Measurements from ENCODE around the gene ZNF816.

The ZNF816 gene

GRCh38 chr19:52963247-52963618, 552 bp upstream of the ZNF816 start:
- TF ChIP-seq CTCF (IDR thresholded peaks at IDR 0.05; ENCODE audit: borderline replicate concordance, insufficient read depth, low read depth, low read length): no peak
- H3K4me3 ChIP-seq (ENCODE audit: low read depth, low read length): peak overlapping the region; percentile 46

GRCh38 chr19:52961981-52962380, 700 bp downstream of the ZNF816 start:
- H3K4me3 ChIP-seq (ENCODE audit: low read depth, low read length): peak overlapping the region; percentile 69
- no peak for TF ChIP-seq CTCF (IDR thresholded peaks at IDR 0.05; ENCODE audit: borderline replicate concordance, insufficient read depth, low read depth, low read length)

GRCh38 chr19:52959613-52960295, 2.9 kb downstream of the ZNF816 start:
- no peak for TF ChIP-seq CTCF (IDR thresholded peaks at IDR 0.05; ENCODE audit: borderline replicate concordance, insufficient read depth, low read depth, low read length)
- H3K4me3 ChIP-seq (ENCODE audit: low read depth, low read length): no peak overlapping the region

GRCh38 chr19:52957591-52957990, 5.1 kb downstream of the ZNF816 start:
- no peak for TF ChIP-seq CTCF (IDR thresholded peaks at IDR 0.05; ENCODE audit: borderline replicate concordance, insufficient read depth, low read depth, low read length)
- no peak overlapping the region for H3K4me3 ChIP-seq (ENCODE audit: low read depth, low read length)

- no peak for TF ChIP-seq CTCF (IDR thresholded peaks at IDR 0.05; ENCODE audit: borderline replicate concordance, insufficient read depth, low read depth, low read length)
- H3K4me3 ChIP-seq (ENCODE audit: low read depth, low read length): no peak overlapping the region
Measured at GRCh38 chr19:52956917-52957316, 5.8 kb downstream of the ZNF816 start.

- no peak overlapping the region for H3K4me3 ChIP-seq (ENCODE audit: low read depth, low read length)
- no peak for TF ChIP-seq CTCF (IDR thresholded peaks at IDR 0.05; ENCODE audit: borderline replicate concordance, insufficient read depth, low read depth, low read length)
Measured at GRCh38 chr19:52949422-52949821, 13.3 kb downstream of the ZNF816 start.

- no peak overlapping the region for H3K4me3 ChIP-seq (ENCODE audit: low read depth, low read length)
- TF ChIP-seq CTCF (IDR thresholded peaks at IDR 0.05; ENCODE audit: borderline replicate concordance, insufficient read depth, low read depth, low read length): no peak
Measured at GRCh38 chr19:52948025-52948770, 14.5 kb downstream of the ZNF816 start.

All from GM12875 (cell line).